Panc1 (cell line): ENCODE measurements around the gene NUDT16. TPM values are rescaled to one million over a fixed set of nuclear protein-coding genes. Genes with fewer than 3 reads are reported as not detected.
A peak's percentile ranks its signal among the peaks of the same experiment; 100 is the strongest.

ENCODE experiments used
- ATAC-seq: fragments of 200-7000 bp; cut with Tn5 transposase; 2 replicates; pipeline ENCODE4 v1.9.1; 2020; ENCODE audit warnings: mild to moderate bottlenecking, moderate library complexity
- BruUV-seq: library from RNA; stranded (reverse); fragments of 400-500 nt; replicated peaks from 2 replicates; lab custom pipeline; 2021; lab: Mats Ljungman, UMichigan
- CTCF ChIA-PET: fragments of 300-600 bp; sonication (Branson Sonifier 250); formaldehyde crosslinking; loops from one replicate; lab custom pipeline; 2022; ENCODE audit warnings: antibody characterized with exemption; lab: Charles Lee
- POLR2A ChIA-PET: fragments of 300-600 bp; sonication (Branson Sonifier 250); formaldehyde crosslinking; loops from one replicate; lab custom pipeline; 2022; ENCODE audit warnings: antibody characterized with exemption; lab: Charles Lee
- DNase-seq: peaks from one replicate; pipeline ENCODE4 v3.0.0-alpha.2; 2010; ENCODE audit warnings: low read depth, low spot score
- H3K27ac ChIP-seq: 2 replicates; pipeline ENCODE4 v1.5.1; 2011; ENCODE audit warnings: mild to moderate bottlenecking, low read length, inconsistent platforms
- H3K27me3 ChIP-seq: fragments of 200-500 bp; sonication (Bioruptor generic); 2 replicates; pipeline ENCODE4 v1.6.0; 2014; ENCODE audit warnings: low read length, inconsistent platforms; ENCODE audit not compliant: control insufficient read depth, insufficient read depth
- H3K36me3 ChIP-seq: fragments of 200-500 bp; sonication (Bioruptor generic); 2 replicates; pipeline ENCODE4 v1.5.1; 2014; ENCODE audit warnings: inconsistent platforms, mild to moderate bottlenecking, low read length, moderate library complexity; ENCODE audit not compliant: control insufficient read depth, insufficient read depth
- H3K4me1 ChIP-seq: 2 replicates; pipeline ENCODE4 v1.5.1; 2011; ENCODE audit warnings: inconsistent platforms, mild to moderate bottlenecking, low read length, moderate library complexity; ENCODE audit not compliant: control insufficient read depth, insufficient read depth
- H3K4me3 ChIP-seq, 2 experiments: 2 replicates each; pipeline ENCODE4 v1.5.1; 2011 to 2012; ENCODE audit warnings: low read depth in 2 of 2, low read length in 2 of 2, mild to moderate bottlenecking in 2 of 2, inconsistent platforms in 1 of 2, moderate library complexity in 1 of 2
- H3K9me3 ChIP-seq: fragments of 200-500 bp; sonication (Bioruptor generic); 2 replicates; pipeline ENCODE4 v1.5.1; 2014; ENCODE audit warnings: low read depth, mild to moderate bottlenecking, inconsistent platforms, low read length, moderate library complexity; ENCODE audit not compliant: control insufficient read depth, insufficient read depth
- CTCF ChIP-seq: fragments of 450-650 bp; IDR thresholded peaks from 2 replicates; pipeline ENCODE4 v1.5.1; 2017; ENCODE audit warnings: mild to moderate bottlenecking
- POLR2AphosphoS5 ChIP-seq: IDR thresholded peaks from 2 replicates; pipeline ENCODE4 v1.6.1; 2012; ENCODE audit warnings: mild to moderate bottlenecking, low read depth, low read length, moderate library complexity
- SIN3A ChIP-seq: IDR thresholded peaks from 2 replicates; pipeline ENCODE4 v1.6.1; 2012; ENCODE audit warnings: low read depth, mild to moderate bottlenecking, low read length, moderate library complexity, borderline replicate concordance; ENCODE audit not compliant: insufficient read depth
- TCF7L2 ChIP-seq: IDR thresholded peaks from 2 replicates; pipeline ENCODE4 v1.6.1; 2011; ENCODE audit warnings: mild to moderate bottlenecking, low read depth, low read length, inconsistent platforms
- in situ Hi-C: cut with HindIII; loops from 2 replicates; pipeline ENCODE4 v1.10.0; 2016; ENCODE audit warnings: low sequenced_read_pairs, low pct_unique_long_range_greater_than_20kb
- intact Hi-C: fragments of 100-400 bp; cut with micrococcal nuclease; formaldehyde crosslinking; loops from one replicate; pipeline ENCODE4 v1.10.0; 2022; ENCODE audit not compliant: unreplicated experiment
- total RNA-seq: library from RNA; stranded (reverse); gene quantifications from one replicate; pipeline ENCODE4 v1.2.1, GENCODE V29; 2021; ENCODE audit not compliant: unreplicated experiment
- TF ChIP-seq, protein P1 (sequence below), 2 experiments: IDR thresholded peaks; 2 replicates each; pipeline ENCODE4 v1.6.1; 2011 to 2012; ENCODE audit warnings: low read depth in 2 of 2, control low read depth in 1 of 2, low read length in 1 of 2, mild to moderate bottlenecking in 1 of 2, moderate library complexity in 1 of 2; ENCODE audit not compliant: insufficient read depth in 1 of 2

NUDT16 gene
- total RNA-seq, 1 experiment from 2014 or later: 12.5 TPM

DNA sequence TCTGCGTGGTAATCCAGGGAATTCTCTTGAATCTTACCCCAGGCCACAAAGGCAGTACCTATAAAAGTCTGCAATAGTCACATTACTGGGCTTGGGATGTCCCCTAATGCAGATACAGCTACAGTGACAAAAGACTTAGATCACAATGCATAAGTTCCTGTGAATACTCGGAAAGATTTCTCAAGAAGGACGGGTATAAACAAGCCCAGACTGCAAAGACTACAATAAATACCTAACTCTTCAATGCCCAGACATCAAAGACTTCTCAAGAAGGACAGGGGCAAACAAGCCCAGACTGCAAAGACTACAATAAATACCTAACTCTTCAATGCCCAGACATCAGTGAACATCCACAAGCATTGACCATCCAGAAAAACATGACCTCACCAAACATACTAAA, 50.9 kb downstream of the NUDT16 start:
- TF ChIP-seq, protein P1, sequence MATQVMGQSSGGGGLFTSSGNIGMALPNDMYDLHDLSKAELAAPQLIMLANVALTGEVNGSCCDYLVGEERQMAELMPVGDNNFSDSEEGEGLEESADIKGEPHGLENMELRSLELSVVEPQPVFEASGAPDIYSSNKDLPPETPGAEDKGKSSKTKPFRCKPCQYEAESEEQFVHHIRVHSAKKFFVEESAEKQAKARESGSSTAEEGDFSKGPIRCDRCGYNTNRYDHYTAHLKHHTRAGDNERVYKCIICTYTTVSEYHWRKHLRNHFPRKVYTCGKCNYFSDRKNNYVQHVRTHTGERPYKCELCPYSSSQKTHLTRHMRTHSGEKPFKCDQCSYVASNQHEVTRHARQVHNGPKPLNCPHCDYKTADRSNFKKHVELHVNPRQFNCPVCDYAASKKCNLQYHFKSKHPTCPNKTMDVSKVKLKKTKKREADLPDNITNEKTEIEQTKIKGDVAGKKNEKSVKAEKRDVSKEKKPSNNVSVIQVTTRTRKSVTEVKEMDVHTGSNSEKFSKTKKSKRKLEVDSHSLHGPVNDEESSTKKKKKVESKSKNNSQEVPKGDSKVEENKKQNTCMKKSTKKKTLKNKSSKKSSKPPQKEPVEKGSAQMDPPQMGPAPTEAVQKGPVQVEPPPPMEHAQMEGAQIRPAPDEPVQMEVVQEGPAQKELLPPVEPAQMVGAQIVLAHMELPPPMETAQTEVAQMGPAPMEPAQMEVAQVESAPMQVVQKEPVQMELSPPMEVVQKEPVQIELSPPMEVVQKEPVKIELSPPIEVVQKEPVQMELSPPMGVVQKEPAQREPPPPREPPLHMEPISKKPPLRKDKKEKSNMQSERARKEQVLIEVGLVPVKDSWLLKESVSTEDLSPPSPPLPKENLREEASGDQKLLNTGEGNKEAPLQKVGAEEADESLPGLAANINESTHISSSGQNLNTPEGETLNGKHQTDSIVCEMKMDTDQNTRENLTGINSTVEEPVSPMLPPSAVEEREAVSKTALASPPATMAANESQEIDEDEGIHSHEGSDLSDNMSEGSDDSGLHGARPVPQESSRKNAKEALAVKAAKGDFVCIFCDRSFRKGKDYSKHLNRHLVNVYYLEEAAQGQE (IDR thresholded peaks at IDR 0.05; ENCODE audit: insufficient read depth in 1 of 2, low read depth in 2 of 2, low read length in 1 of 2): no peak
- no peak for TF ChIP-seq TCF7L2
- no peak for TF ChIP-seq POLR2AphosphoS5
- TF ChIP-seq CTCF: no peak
- no peak for TF ChIP-seq SIN3A
- Histone ChIP-seq H3K4me1 (no peaks in the 10 kb centered on the region), H3K9me3 (no peaks in the 10 kb centered on the region), H3K36me3 (no peaks in the 10 kb centered on the region), H3K4me3 (no peak overlapping the region), H3K27ac (no peak overlapping the region), H3K27me3 (no peaks in the 10 kb centered on the region; the same call in 1 of the 2 replicates)
- intact Hi-C loops (no loop called here), in situ Hi-C loops (no loop called here)
- ChIA-PET POLR2A (no interaction called here), CTCF (no interaction called here)
- DNase-seq (no peak), ATAC-seq (no peak)
- BruUV-seq: no TSS peak

- in situ Hi-C loops: no loop called here
These were observed 53.4 kb downstream of the NUDT16 start for GRCh38 chr3:131435000-131435399.

More at GRCh38 chr3:131435000-131435399, 53.4 kb downstream of the NUDT16 start:
- Histone ChIP-seq H3K9me3 (no peaks in the 10 kb centered on the region), H3K27ac (no peak overlapping the region), H3K27me3 (peaks cover 4% of the 10 kb centered on the region), H3K4me1 (no peaks in the 10 kb centered on the region), H3K4me3 (no peak overlapping the region), H3K36me3 (no peaks in the 10 kb centered on the region)
- no peak for TF ChIP-seq TCF7L2
- TF ChIP-seq POLR2AphosphoS5: no peak
- no peak for TF ChIP-seq CTCF
- TF ChIP-seq, protein P1 (IDR thresholded peaks at IDR 0.05; ENCODE audit: insufficient read depth in 1 of 2, low read depth in 2 of 2, low read length in 1 of 2): peak in 1 of 2 experiments; percentile 62; a peak in 1 of 4 replicates
- TF ChIP-seq SIN3A: no peak
- DNase-seq (no peak), ATAC-seq (no peak)
- ChIA-PET POLR2A (no interaction called here), CTCF (no interaction called here)
- intact Hi-C loops: no loop called here
- no TSS peak for BruUV-seq

Other genes with a start within 250 kb of the NUDT16 start
- 129 TPM for gene MRPL3, start 121.2 kb downstream of the NUDT16 start, total RNA-seq